ENCODE measurements around the gene MYO6.

DNA sequence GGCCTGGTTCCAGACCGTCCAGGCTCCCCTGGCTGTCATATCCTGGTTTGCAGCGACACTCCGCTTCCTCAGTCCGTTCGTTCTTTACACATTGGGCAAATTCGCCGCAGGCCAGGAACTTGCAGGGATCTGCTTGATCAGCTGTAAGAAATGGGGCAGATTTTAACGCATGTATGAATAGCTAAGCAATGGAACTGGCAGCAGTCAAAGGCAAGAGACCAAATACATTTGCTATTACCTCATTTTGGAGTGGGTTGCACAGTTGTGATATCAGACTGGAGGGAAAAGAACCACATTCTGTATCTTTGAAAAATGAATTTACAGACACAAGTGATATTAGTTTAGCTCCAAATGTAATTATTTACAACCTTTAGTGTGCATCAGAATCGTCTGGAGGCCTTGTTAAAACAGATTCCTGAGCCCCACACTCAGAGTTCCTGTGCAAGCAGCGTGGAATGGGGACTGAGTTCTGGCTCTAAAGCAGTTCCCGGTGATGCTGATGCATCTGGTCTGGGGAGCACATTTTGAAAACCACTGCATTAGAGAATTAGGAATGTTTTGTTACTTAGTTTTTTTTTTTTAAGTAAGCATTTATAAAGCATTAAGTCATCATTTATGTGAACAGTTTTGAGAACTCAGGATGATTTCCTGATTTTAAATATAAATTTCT is 182.1 kb downstream of the MYO6 start:
- TF ChIP-seq, protein P1, sequence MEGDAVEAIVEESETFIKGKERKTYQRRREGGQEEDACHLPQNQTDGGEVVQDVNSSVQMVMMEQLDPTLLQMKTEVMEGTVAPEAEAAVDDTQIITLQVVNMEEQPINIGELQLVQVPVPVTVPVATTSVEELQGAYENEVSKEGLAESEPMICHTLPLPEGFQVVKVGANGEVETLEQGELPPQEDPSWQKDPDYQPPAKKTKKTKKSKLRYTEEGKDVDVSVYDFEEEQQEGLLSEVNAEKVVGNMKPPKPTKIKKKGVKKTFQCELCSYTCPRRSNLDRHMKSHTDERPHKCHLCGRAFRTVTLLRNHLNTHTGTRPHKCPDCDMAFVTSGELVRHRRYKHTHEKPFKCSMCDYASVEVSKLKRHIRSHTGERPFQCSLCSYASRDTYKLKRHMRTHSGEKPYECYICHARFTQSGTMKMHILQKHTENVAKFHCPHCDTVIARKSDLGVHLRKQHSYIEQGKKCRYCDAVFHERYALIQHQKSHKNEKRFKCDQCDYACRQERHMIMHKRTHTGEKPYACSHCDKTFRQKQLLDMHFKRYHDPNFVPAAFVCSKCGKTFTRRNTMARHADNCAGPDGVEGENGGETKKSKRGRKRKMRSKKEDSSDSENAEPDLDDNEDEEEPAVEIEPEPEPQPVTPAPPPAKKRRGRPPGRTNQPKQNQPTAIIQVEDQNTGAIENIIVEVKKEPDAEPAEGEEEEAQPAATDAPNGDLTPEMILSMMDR (IDR thresholded peaks at IDR 0.05; ENCODE audit: low read depth, low read length): no peak
- no peak for TF ChIP-seq EZH2phosphoT487 (IDR thresholded peaks at IDR 0.05; ENCODE audit: low read depth)
